Measurements from ENCODE around the gene C17orf78. TPM values are rescaled to one million over a fixed set of nuclear protein-coding genes. Genes with fewer than 3 reads are reported as not detected.

C17orf78 gene
- total RNA-seq, 4 donors from 2014 or later = not detected

DNA sequence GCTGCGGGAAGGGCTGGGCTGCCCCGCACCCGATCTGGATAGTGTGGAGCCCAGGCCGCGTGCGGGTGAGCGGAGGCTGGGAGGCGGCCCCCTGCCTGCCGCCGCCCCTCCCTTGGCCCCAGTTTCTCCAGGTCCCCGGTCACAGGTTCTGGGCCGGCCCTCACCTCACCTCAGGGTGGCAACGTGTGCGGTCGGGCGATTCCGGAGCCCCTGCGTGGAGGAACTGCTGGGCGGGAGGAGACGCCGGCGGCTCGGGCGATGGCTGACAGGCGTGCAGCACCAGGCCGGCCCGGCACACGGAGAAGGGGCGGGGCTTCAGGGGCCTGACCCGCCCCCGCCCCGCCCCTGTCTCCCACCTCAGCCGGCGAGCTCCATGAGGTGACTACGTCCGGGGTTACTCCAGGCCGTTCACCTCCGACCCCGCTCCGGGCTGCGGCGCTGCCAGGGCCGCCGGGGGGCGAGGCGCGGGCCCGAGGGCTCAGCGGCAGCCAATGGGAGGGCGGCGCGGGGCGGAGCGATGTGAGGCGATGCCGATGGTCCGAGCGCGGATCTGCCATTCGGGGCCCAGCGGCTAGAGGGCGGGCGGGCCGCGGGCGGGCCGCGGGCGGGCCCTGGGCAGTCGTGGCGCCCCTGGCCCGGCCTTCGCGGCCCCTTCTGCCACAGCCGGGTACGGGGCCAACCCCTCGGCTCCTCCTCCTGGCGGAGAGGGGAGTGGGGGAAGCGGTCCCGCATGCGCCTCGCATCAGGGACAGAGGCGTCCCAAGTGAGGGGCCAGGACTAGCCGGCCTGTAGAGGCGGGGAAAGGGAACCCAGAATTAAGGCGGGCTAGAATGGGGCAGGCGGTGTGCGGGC is 16.7 kb upstream of the C17orf78 start:
- H3K9me3 ChIP-seq = no peaks in the 10 kb centered on the region
- peak overlapping the region; percentile 89 to 93 (median 90) for H3K27ac ChIP-seq
- peaks cover 0 to 31% (median 7%) of the 10 kb centered on the region in 3 donors for H3K4me1 ChIP-seq
- H3K4me3 ChIP-seq = peak overlapping the region; percentile 49 to 88
- peak; percentile 98 for ATAC-seq
- no CpG with 5 or more reads among the region's 88 CpGs for WGBS, 2 donors (ENCODE audit: low coverage in 1 of 2)
- no peaks in the 10 kb centered on the region for H3K27me3 ChIP-seq
- no peaks in the 10 kb centered on the region for H3K36me3 ChIP-seq
- TF ChIP-seq, protein P1, sequence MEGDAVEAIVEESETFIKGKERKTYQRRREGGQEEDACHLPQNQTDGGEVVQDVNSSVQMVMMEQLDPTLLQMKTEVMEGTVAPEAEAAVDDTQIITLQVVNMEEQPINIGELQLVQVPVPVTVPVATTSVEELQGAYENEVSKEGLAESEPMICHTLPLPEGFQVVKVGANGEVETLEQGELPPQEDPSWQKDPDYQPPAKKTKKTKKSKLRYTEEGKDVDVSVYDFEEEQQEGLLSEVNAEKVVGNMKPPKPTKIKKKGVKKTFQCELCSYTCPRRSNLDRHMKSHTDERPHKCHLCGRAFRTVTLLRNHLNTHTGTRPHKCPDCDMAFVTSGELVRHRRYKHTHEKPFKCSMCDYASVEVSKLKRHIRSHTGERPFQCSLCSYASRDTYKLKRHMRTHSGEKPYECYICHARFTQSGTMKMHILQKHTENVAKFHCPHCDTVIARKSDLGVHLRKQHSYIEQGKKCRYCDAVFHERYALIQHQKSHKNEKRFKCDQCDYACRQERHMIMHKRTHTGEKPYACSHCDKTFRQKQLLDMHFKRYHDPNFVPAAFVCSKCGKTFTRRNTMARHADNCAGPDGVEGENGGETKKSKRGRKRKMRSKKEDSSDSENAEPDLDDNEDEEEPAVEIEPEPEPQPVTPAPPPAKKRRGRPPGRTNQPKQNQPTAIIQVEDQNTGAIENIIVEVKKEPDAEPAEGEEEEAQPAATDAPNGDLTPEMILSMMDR (IDR thresholded peaks at IDR 0.05) = peak in 3 of 4 experiments; percentile 48 to 60 (median 53)
- TF ChIP-seq POLR2A (IDR thresholded peaks at IDR 0.05) = peak; percentile 74 to 80
- TF ChIP-seq EP300 (IDR thresholded peaks at IDR 0.05) = no peak
- peak; percentile 43 for TF ChIP-seq POLR2AphosphoS5 (IDR thresholded peaks at IDR 0.05)

DNA sequence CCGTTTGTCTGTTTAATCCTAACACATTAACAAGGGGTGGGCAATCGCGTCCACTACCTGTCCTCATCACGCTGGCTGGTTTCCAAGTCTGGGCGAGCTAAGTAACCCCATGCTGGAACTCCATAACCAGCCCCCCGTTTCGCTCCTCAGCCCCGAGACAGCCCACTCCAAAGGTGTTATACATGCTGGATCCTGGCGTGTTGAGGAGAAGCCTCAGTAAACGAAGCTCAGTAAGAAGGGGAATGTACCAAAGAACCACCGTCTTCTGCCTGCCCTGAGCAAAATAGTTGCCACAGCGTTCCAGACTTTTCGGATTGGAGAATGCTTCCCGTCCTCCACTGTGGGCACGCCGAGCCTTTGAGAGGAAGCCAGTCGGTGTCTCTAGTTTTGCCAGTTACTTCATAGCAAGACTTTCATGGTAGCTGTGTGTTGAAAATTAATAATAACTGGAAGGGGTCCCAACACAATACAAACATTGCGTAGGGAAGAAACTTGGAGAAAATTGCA is 16.1 kb upstream of the C17orf78 start:
- peaks cover 0 to 31% (median 7%) of the 10 kb centered on the region in 3 donors for H3K4me1 ChIP-seq
- WGBS, 2 donors (ENCODE audit: low coverage in 1 of 2) = 2 to 33% methylated on average over 1 to 9 of the region's 18 CpGs
- no peak for ATAC-seq

DNA sequence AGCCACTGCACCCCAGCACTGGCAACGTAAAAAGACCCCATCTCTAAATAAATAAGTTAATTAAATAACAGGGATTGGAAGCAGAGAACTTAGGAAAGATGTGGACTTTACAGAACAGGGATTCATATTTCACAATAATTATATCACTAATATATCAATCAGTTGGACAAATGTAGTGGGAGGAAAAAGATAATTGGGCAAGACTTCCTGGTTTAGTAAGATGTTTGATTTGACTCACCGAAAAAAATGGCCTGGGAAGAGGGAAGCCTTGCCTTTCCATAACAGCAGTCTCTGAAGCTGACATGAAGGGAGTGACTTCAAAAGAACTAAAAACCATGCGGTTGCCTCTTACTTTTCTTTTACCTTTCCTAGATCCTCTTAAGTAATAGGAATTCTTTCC is 15.2 kb upstream of the C17orf78 start:
- Histone ChIP-seq H3K9me3 (no peaks in the 10 kb centered on the region), H3K27me3 (no peaks in the 10 kb centered on the region), H3K27ac (peak overlapping the region in 2 of 4 donors; percentile 91 to 93), H3K4me1 (peaks cover 0 to 31% (median 7%) of the 10 kb centered on the region in 3 donors), H3K36me3 (no peaks in the 10 kb centered on the region), H3K4me3 (no peak overlapping the region)
- TF ChIP-seq EP300 (IDR thresholded peaks at IDR 0.05) (no peak), POLR2AphosphoS5 (IDR thresholded peaks at IDR 0.05) (no peak), POLR2A (IDR thresholded peaks at IDR 0.05) (no peak)
- TF ChIP-seq, protein P1 (IDR thresholded peaks at IDR 0.05) = no peak
- ATAC-seq = no peak
- 82 to 91% methylated on average over 2 to 3 of the region's 3 CpGs for WGBS, 2 donors (ENCODE audit: low coverage in 1 of 2)

More for the DNA sequence above, 16.1 kb upstream of the C17orf78 start:
- H3K4me3 ChIP-seq = peak overlapping the region; percentile 49 to 88
- H3K9me3 ChIP-seq = no peaks in the 10 kb centered on the region
- H3K27ac ChIP-seq = peak overlapping the region; percentile 89 to 93 (median 90)
- H3K27me3 ChIP-seq = no peaks in the 10 kb centered on the region
- H3K36me3 ChIP-seq = no peaks in the 10 kb centered on the region
- TF ChIP-seq, protein P1 (IDR thresholded peaks at IDR 0.05) = no peak
- TF ChIP-seq EP300 (IDR thresholded peaks at IDR 0.05) (no peak), POLR2AphosphoS5 (IDR thresholded peaks at IDR 0.05) (no peak), POLR2A (IDR thresholded peaks at IDR 0.05) (no peak)

DNA sequence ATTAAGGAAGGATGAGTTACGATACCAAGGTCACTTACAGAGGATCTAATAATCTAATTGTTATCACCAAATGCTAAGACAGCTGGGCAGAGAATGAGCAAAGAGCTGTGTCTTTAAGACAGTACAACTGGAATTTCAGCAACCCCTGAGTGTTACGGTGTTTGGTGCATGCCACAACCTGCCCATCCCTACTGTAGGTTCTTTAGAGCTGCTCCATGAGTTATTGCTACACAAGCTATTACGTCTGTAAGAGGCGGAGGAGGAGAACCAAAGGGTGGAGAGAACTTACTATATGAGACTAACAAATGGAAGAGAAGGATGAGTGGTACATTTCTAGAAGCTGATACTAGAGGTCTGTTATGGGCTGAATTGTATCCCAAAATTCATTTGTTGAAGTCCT is 14.2 kb upstream of the C17orf78 start:
- peaks cover 0 to 31% (median 7%) of the 10 kb centered on the region in 3 donors for H3K4me1 ChIP-seq
- ATAC-seq = no peak
- peaks cover 0 to 1% of the 10 kb centered on the region in 2 donors for H3K36me3 ChIP-seq
- no peaks in the 10 kb centered on the region for H3K9me3 ChIP-seq
- WGBS, 2 donors (ENCODE audit: low coverage in 1 of 2) = 91 to 100% methylated on average over 2 to 4 of the region's 4 CpGs
- no peak overlapping the region for H3K4me3 ChIP-seq
- H3K27me3 ChIP-seq = no peaks in the 10 kb centered on the region
- TF ChIP-seq POLR2A (IDR thresholded peaks at IDR 0.05) = no peak
- no peak overlapping the region for H3K27ac ChIP-seq

DNA sequence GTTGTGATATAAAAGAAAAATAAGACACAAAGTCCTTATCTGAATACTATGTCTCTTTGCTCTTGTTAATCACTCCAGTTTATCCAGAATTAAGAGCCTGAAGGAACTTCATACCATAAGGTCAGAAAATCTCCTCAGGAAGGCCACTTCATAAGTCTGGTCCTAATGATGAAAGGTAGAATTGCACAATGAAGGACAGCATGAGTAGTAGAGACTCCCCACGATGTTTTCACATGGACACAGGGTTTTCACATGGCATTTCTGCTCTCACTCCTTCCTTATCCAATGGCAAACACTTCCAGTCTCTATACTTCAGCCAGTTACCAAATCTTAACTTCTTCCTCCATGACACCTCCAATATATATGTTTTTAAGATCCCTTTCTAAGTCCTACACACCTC is 10.2 kb upstream of the C17orf78 start:
- H3K4me1 ChIP-seq = peaks cover 0 to under 1% (median 0%) of the 10 kb centered on the region in 3 donors
- TF ChIP-seq POLR2AphosphoS5 (IDR thresholded peaks at IDR 0.05) (no peak), POLR2A (IDR thresholded peaks at IDR 0.05) (no peak), EP300 (IDR thresholded peaks at IDR 0.05) (no peak)
- TF ChIP-seq, protein P1 (IDR thresholded peaks at IDR 0.05) = no peak
- no peak overlapping the region for H3K4me3 ChIP-seq
- ATAC-seq = no peak
- 85 to 86% methylated on average over 1 of the region's 1 CpG for WGBS, 2 donors (ENCODE audit: low coverage in 1 of 2)
- H3K36me3 ChIP-seq = peaks cover 0 to 3% of the 10 kb centered on the region in 2 donors
- no peaks in the 10 kb centered on the region for H3K27me3 ChIP-seq
- no peak overlapping the region for H3K27ac ChIP-seq
- no peaks in the 10 kb centered on the region for H3K9me3 ChIP-seq
